SU-DHL-6 (cell line): ENCODE results near the gene AGTPBP1.

ENCODE experiments used
- EZH2phosphoT487 ChIP-seq: fragments of 200-600 bp; sonication (generic), shearing (Covaris generic); conservative IDR thresholded peaks from 2 replicates; pipeline ENCODE4 v1.6.1; 2018; ENCODE audit warnings: mild to moderate bottlenecking, antibody characterized with exemption, low read length, moderate library complexity, mixed read lengths
- TF ChIP-seq, protein P1 (sequence below): fragments of 200-600 bp; sonication (generic); IDR thresholded peaks from one replicate; pipeline ENCODE4 v1.5.1; 2017; ENCODE audit warnings: antibody characterized with exemption, mild to moderate bottlenecking, low read length, moderate library complexity; ENCODE audit not compliant: insufficient read depth, poor library complexity, severe bottlenecking

DNA sequence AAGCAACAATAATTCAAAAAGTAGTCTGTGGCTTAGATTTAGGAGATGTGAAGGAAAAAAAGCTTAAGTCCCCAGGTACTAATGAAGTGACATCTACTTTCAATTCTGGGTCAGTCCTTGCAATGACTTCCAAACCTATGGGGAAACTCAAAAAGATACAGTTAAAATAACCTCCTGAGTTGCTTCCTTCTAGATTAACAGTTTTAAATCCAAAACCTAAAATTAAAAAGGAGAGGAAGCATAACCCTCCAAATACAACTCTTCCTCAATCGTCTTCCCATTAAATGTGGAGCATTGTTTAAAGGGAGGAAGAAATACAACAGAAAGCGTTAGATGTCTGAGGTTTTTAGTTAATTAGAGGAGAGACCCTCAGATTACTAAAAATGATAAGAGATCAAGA is 75.7 kb downstream of the AGTPBP1 start:
- TF ChIP-seq, protein P1, sequence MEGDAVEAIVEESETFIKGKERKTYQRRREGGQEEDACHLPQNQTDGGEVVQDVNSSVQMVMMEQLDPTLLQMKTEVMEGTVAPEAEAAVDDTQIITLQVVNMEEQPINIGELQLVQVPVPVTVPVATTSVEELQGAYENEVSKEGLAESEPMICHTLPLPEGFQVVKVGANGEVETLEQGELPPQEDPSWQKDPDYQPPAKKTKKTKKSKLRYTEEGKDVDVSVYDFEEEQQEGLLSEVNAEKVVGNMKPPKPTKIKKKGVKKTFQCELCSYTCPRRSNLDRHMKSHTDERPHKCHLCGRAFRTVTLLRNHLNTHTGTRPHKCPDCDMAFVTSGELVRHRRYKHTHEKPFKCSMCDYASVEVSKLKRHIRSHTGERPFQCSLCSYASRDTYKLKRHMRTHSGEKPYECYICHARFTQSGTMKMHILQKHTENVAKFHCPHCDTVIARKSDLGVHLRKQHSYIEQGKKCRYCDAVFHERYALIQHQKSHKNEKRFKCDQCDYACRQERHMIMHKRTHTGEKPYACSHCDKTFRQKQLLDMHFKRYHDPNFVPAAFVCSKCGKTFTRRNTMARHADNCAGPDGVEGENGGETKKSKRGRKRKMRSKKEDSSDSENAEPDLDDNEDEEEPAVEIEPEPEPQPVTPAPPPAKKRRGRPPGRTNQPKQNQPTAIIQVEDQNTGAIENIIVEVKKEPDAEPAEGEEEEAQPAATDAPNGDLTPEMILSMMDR = no peak
- no peak for TF ChIP-seq EZH2phosphoT487
